OCI-LY1 (cell line): ENCODE measurements around the gene RBMS1.

Experiments
- CTCF ChIP-seq: fragments of 200-600 bp; sonication (generic), shearing (Covaris generic); IDR thresholded peaks from 2 replicates; pipeline ENCODE4 v1.5.1; 2017; ENCODE audit warnings: mild to moderate bottlenecking, antibody characterized with exemption, low read length, moderate library complexity, mixed read lengths
- EZH2 ChIP-seq: fragments of 200-600 bp; sonication (generic), shearing (Covaris generic); IDR thresholded peaks from 2 replicates; pipeline ENCODE4 v1.8.0; 2017; ENCODE audit warnings: borderline replicate concordance, mixed run types, mild to moderate bottlenecking, antibody characterized with exemption, low read length, moderate library complexity, mixed read lengths

GRCh38 chr2:160373666-160374065 is 119.9 kb downstream of the RBMS1 start:
- TF ChIP-seq CTCF (no peak), EZH2 (no peak)
